K562 (cell line): ENCODE results near the gene PTP4A2. TPM values are rescaled to one million over a fixed set of nuclear protein-coding genes. Genes with fewer than 3 reads are reported as not detected.

Source experiments
- KLF10 ChIP-seq: fragments of 250-450 bp; sonication (Bioruptor Pico); IDR thresholded peaks from 2 replicates; pipeline ENCODE4 v1.6.1; 2021; ENCODE audit warnings: matching md5 sums
- MXI1 ChIP-seq: IDR thresholded peaks from 2 replicates; pipeline ENCODE4 v1.6.1; 2011; ENCODE audit warnings: low read depth, mild to moderate bottlenecking, improper control_type of control experiment, low read length
- NUFIP1 ChIP-seq: fragments of 450-650 bp; IDR thresholded peaks from 2 replicates; pipeline ENCODE4 v1.6.1; 2018; ENCODE audit not compliant: partially characterized antibody
- PBX2 ChIP-seq, 2 experiments: IDR thresholded peaks in 1 of 2; conservative IDR thresholded peaks in 1 of 2; 2 replicates each; pipeline ENCODE4 v1.6.1; 2016; ENCODE audit warnings: low read depth in 2 of 2, mild to moderate bottlenecking in 1 of 2, missing compliant biosample characterization in 1 of 2, missing genetic modification characterization in 1 of 2, moderate library complexity in 1 of 2
- RBM17 ChIP-seq: fragments of 200-400 bp; formaldehyde crosslinking; IDR thresholded peaks from 2 replicates; pipeline ENCODE4 v1.6.1; 2017; ENCODE audit warnings: low read depth, mild to moderate bottlenecking, low read length, borderline replicate concordance
- RBM22 ChIP-seq: fragments of 200-400 bp; formaldehyde crosslinking; IDR thresholded peaks from 2 replicates; pipeline ENCODE4 v1.6.1; 2018; ENCODE audit warnings: low read length, low read depth; ENCODE audit not compliant: poor library complexity, severe bottlenecking
- SAP30 ChIP-seq: fragments of 200-600 bp; sonication (generic); IDR thresholded peaks from 2 replicates; pipeline ENCODE4 v1.6.1; 2012; ENCODE audit warnings: borderline replicate concordance, low read depth, mild to moderate bottlenecking, moderate library complexity, low read length, control low read depth, inconsistent platforms; ENCODE audit not compliant: insufficient read depth, poor library complexity, severe bottlenecking
- ZBTB9 ChIP-seq: fragments of 450-650 bp; formaldehyde crosslinking; IDR thresholded peaks from 2 replicates; pipeline ENCODE4 v1.4.0; 2020; ENCODE audit warnings: mild to moderate bottlenecking, moderate library complexity
- ZNF146 ChIP-seq: IDR thresholded peaks from one replicate; pipeline ENCODE4 v1.6.1; 2018; ENCODE audit warnings: missing compliant biosample characterization; ENCODE audit not compliant: unreplicated experiment
- ZNF224 ChIP-seq: sonication (generic); formaldehyde crosslinking; IDR thresholded peaks from 2 replicates; pipeline ENCODE4 v1.8.0; 2022; ENCODE audit warnings: mild to moderate bottlenecking, missing genetic modification reagents
- ZNF76 ChIP-seq: fragments of 250-450 bp; sonication (Bioruptor Pico); IDR thresholded peaks from 2 replicates; pipeline ENCODE4 v1.4.0; 2020; ENCODE audit warnings: mild to moderate bottlenecking, moderate library complexity, borderline replicate concordance
- polyA plus RNA-seq, 8 experiments: library from polyadenylated mRNA; depleted of rRNA in 4 of 8; stranded (reverse) in 5 of 8; unstranded in 3 of 8; fragments of >200 nt; fragmentation: Nextera tagmentation in 2 of 8; fragmentation: Illumina TruSeq in 1 of 8; extraction: Ambion mirVana in 2 of 8; extraction: Trizol in 1 of 8; gene quantifications; 2 replicates each; pipeline versions ENCODE4 v1.2.1 to v1.2.3, GENCODE V29; 2011 to 2014; ENCODE audit warnings: inconsistent platforms in 1 of 8, missing spikeins in 1 of 8
- total RNA-seq, 7 experiments: library from RNA; depleted of rRNA in 6 of 7; stranded (reverse); fragments of >200 nt in 6 of 7; fragmentation: Illumina TruSeq in 2 of 7; extraction: Trizol in 2 of 7; gene quantifications; 2 replicates each; pipeline versions ENCODE4 v1.2.1 to v1.2.3, GENCODE V29; 2011 to 2021; ENCODE audit warnings: low replicate concordance in 1 of 7
- TF ChIP-seq, protein P1 (sequence below): fragments of 450-650 bp; IDR thresholded peaks from 2 replicates; pipeline ENCODE4 v1.6.1; 2016; ENCODE audit warnings: low read depth, mild to moderate bottlenecking, moderate library complexity
- TF ChIP-seq, protein P2 (sequence below): sonication (generic); formaldehyde crosslinking; IDR thresholded peaks from 2 replicates; pipeline ENCODE4 v1.8.1; 2023; ENCODE audit warnings: mild to moderate bottlenecking, missing genetic modification reagents
- TF ChIP-seq, protein P3 (sequence below): fragments of 450-650 bp; IDR thresholded peaks from 2 replicates; pipeline ENCODE4 v1.6.1; 2016; ENCODE audit warnings: missing biosample characterization, missing genetic modification characterization
- TF ChIP-seq, protein P4 (sequence below): fragments of 450-650 bp; IDR thresholded peaks from 2 replicates; pipeline ENCODE4 v1.6.1; 2016; ENCODE audit warnings: borderline replicate concordance

The PTP4A2 gene
- total and polyA plus RNA-seq, 9 of the 15 experiments (the other 6 are each of a cell fraction or from before 2014, with no cell fraction given) = 197 to 870 (median 480) TPM

GRCh38 chr1:31954607-31955283 is 16.6 kb upstream of the PTP4A2 start (continued):
- TF ChIP-seq PBX2 (CRISPR knock-in tag; IDR thresholded peaks at IDR 0.05; ENCODE audit: low read depth) (no peak), PBX2 (tag; conservative IDR thresholded peaks at IDR 0.05; ENCODE audit: low read depth) (peak; percentile 17; the same call in 1 of the 2 replicates), RBM22 (no peak), ZNF76 (CRISPR knock-in tag) (peak; percentile 56; the same call in 1 of the 2 replicates), MXI1 (no peak), ZNF224 (no peak), RBM17 (no peak), ZNF146 (CRISPR knock-in tag) (no peak), KLF10 (CRISPR knock-in tag) (no peak), SAP30 (no peak), NUFIP1 (no peak), ZBTB9 (peak; percentile 96)
- TF ChIP-seq, protein P1, sequence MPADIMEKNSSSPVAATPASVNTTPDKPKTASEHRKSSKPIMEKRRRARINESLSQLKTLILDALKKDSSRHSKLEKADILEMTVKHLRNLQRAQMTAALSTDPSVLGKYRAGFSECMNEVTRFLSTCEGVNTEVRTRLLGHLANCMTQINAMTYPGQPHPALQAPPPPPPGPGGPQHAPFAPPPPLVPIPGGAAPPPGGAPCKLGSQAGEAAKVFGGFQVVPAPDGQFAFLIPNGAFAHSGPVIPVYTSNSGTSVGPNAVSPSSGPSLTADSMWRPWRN = no peak
- TF ChIP-seq, protein P2, sequence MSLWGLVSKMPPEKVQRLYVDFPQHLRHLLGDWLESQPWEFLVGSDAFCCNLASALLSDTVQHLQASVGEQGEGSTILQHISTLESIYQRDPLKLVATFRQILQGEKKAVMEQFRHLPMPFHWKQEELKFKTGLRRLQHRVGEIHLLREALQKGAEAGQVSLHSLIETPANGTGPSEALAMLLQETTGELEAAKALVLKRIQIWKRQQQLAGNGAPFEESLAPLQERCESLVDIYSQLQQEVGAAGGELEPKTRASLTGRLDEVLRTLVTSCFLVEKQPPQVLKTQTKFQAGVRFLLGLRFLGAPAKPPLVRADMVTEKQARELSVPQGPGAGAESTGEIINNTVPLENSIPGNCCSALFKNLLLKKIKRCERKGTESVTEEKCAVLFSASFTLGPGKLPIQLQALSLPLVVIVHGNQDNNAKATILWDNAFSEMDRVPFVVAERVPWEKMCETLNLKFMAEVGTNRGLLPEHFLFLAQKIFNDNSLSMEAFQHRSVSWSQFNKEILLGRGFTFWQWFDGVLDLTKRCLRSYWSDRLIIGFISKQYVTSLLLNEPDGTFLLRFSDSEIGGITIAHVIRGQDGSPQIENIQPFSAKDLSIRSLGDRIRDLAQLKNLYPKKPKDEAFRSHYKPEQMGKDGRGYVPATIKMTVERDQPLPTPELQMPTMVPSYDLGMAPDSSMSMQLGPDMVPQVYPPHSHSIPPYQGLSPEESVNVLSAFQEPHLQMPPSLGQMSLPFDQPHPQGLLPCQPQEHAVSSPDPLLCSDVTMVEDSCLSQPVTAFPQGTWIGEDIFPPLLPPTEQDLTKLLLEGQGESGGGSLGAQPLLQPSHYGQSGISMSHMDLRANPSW (CRISPR knock-in tag) = no peak
- TF ChIP-seq, protein P3, sequence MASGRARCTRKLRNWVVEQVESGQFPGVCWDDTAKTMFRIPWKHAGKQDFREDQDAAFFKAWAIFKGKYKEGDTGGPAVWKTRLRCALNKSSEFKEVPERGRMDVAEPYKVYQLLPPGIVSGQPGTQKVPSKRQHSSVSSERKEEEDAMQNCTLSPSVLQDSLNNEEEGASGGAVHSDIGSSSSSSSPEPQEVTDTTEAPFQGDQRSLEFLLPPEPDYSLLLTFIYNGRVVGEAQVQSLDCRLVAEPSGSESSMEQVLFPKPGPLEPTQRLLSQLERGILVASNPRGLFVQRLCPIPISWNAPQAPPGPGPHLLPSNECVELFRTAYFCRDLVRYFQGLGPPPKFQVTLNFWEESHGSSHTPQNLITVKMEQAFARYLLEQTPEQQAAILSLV (tag) = peak; percentile 83
- TF ChIP-seq, protein P4, sequence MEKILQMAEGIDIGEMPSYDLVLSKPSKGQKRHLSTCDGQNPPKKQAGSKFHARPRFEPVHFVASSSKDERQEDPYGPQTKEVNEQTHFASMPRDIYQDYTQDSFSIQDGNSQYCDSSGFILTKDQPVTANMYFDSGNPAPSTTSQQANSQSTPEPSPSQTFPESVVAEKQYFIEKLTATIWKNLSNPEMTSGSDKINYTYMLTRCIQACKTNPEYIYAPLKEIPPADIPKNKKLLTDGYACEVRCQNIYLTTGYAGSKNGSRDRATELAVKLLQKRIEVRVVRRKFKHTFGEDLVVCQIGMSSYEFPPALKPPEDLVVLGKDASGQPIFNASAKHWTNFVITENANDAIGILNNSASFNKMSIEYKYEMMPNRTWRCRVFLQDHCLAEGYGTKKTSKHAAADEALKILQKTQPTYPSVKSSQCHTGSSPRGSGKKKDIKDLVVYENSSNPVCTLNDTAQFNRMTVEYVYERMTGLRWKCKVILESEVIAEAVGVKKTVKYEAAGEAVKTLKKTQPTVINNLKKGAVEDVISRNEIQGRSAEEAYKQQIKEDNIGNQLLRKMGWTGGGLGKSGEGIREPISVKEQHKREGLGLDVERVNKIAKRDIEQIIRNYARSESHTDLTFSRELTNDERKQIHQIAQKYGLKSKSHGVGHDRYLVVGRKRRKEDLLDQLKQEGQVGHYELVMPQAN = peak; percentile 11; the same call in 1 of the 2 replicates
